GM12878 (cell line): ENCODE results near the gene ANKRD24.

Experiments
- CTCF ChIP-seq, 3 experiments: IDR thresholded peaks in 2 of 3; conservative IDR thresholded peaks in 1 of 3; 2 replicates each; pipeline ENCODE4 v1.5.1; 2011; ENCODE audit warnings: low read depth in 3 of 3, low read length in 3 of 3, mild to moderate bottlenecking in 3 of 3, control low read depth in 2 of 3, moderate library complexity in 2 of 3, inconsistent platforms in 1 of 3, mixed read lengths in 1 of 3; ENCODE audit not compliant: control insufficient read depth in 2 of 3, insufficient read depth in 1 of 3; ENCODE audit errors: extremely low read depth in 1 of 3
- MYB ChIP-seq: fragments of 150-350 bp; IDR thresholded peaks from 2 replicates; pipeline ENCODE4 v1.6.1; 2014; ENCODE audit warnings: mild to moderate bottlenecking, low read depth, low read length, borderline replicate concordance

DNA sequence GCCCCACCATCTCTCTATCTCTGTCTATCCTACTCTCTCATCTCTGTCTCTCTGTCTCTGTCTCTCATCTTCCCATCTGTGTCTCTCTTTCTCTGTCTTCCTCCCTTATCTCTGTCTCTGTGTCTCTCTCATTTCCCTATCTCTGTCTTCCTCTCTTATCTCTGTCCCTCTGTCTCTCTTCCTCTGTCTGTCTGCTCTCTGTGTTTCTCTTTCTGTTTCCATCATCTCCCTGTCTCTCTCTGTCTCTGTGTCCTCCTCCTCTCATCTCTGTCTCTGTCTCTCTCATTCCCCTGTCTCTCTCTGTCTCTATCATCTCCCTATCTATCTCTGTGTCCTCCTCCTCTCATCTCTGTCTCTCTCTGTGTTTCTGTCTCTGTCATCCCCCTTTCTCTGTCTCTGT, 45.3 kb downstream of the ANKRD24 start:
- TF ChIP-seq MYB (no peak), CTCF (IDR thresholded peaks at IDR 0.05 in 2 of 3, conservative IDR thresholded peaks at IDR 0.05 in 1 of 3; ENCODE audit: control insufficient read depth in 2 of 3, extremely low read depth in 1 of 3, insufficient read depth in 1 of 3, low read depth in 3 of 3, low read length in 3 of 3) (no peak)
